Left forelimb (tissue), 1 donor: ENCODE results near the gene TMEM184B.
"Not testable (repeated sequence)": the region's sequence is repeated elsewhere in the genome, so short reads cannot be mapped to it uniquely, and the experiment has no call there.

Source experiments
- DNase-seq: peaks from one replicate; pipeline ENCODE4 v3.0.0-alpha.2; 2018; ENCODE audit warnings: low spot score

TMEM184B gene

DNA sequence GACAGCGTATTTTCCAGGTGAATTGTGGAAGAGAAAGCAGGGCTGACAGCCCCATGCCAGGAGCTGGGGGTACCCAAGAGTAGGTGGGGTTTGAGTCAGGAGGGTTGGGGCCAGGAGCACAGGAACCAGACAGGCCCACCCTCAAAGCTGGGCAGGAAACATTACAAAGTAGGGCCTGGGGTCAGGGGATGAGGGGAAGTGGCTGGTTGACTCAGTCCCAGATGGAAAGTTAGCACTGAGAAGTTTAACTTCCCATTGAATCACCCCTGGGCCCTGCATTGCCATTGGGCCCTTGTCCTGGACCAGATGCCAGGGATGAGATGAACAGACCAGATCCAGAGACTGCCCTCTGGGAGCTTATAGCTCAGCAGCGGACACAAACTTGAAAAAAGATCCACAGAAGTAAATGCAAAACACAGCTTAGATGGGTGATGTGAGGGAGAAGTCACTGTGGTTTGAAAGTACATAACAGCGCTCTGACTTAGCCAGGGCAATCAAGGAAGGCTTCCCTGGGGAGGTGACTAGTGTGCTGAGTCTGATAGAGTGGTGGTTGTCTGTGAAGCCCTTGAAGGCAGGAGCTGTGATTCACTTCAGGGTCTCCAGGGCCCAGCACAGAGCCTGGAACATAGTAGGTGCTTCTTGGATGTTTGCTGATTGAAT lies 68.8 kb downstream of the TMEM184B start:
- DNase-seq = no peak

DNA sequence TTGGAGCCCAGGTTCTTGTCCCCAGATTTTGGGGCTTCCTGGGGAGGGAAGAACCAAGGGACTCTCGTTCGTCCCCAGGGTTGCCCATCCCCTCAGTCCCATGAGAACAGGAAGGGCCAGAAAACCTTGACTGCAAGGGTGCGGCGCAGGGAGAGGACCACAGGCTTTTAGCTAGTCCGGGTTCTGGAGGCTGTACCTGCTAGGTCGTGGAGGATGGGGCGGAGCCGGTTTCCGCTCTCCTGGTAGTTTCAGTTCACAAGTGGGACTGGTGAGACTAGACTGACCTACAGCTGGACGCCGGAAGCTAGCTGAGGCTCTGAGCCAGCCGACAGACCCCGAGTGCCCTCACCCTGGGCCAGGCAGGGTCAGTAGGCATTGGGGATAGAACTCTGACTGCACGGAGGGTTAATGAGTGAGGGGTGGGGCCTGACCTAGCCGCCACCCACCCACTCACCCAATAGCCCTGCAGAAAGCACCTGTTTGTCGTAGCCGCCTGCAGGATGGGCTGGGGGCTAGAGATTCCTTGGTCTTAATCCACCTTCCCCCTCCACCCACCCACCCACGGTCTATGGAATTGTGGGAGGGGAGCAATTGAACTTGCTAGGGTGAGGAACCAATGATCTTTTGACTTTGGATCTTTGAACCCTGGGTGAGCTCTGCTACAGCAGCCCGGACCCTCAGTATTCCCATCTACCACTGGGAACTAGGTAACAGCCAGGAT lies 69.6 kb downstream of the TMEM184B start:
- DNase-seq = no peak

DNA sequence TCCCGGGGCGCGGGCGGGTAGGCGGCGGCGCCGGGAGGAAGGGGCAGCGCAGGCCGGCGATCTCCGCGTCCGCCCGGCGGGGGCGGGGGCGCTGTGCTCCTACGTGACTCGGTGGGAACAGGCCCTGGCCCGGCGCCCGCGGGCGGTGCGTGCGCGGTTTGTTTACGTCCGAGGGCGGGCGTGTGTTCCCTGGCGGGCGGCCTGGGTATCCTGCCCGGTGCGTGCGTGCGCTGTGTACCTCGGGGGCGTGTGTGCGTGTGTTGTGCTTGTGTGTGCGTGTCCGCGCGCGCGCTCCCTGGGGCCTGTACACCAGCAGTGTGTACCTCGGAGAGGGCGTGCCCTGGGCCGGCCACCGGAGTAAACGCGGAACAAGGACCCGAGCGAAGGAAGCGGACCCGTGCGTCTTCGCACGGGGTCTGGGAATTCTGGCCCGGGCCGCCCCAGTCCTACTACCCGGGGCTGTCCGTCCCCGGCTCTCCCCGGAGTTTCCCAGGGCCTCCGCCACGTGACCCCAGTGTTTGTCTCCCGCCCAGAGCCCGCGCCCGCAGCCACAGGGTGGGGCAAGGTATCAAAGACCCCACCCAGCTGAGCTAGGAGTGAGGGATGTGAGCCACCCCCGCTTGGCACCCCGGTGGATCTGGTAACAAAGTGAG lies 70.2 kb downstream of the TMEM184B start:
- peak; percentile 88 for DNase-seq

DNA sequence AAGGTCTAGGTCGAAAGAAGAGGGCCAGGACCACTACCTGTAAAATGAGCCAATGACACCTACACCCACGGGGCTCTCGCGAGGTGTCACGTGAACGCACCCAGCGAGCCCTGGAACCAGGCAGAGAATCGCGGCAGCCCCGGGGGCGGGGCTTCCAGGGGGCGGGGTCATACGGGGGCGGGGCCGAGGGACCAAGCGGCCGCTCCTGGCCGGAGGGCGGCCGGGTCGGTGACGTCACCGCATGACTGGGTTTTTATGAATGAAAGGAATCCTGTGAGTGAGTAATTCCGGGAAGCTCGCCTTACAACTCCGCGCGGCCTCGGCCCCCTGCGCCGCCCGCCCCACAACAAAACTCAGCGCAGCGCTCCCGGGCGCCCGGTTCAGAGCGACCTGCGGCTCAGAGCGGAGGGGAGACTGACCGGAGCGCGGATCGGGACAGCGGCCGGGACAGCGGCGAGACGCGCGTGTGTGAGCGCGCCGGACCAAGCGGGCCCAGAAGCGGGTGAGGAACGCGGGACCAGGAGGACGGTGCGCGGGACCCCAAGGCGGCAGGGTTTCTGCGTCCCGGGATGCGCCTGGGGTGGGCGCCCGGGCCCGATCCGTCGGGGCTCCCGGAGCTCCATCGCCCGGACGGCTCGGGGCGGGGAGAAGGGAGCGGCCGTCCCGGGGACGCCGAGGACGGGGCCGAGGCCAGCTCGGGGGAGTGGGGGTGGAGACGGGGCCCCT lies 70.9 kb downstream of the TMEM184B start, which contains the start of gene MAFF:
Gene MAFF, plus strand, starts transcription at position 284 of the 726 bp plus-strand sequence. CDS start 11,860 bp downstream, outside the sequence.
- DNase-seq = peak; percentile 95

DNA sequence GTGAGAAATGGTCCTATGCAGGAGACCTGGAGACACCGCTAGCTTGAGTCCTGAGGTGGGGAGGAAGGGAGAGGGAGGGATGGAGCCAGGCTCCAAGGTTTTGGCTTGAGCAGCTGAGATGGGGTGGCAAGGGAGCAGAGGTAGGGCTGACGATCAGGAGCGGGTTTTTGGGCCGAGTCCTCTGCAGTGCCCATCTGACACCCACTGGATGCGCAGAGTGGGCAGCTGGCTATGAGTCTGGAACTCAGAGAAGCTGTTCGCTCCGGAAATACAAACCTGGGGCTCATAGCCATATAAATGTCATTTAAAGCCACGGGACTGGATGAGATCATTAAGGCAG lies 71.5 kb downstream of the TMEM184B start:
- no peak for DNase-seq

GRCh38 chr22:38199826-38200559 lies 72.8 kb downstream of the TMEM184B start:
- DNase-seq = no peak

GRCh38 chr22:38196791-38197419 lies 75.9 kb downstream of the TMEM184B start:
- no peak for DNase-seq

- no peak for DNase-seq
These were observed 79.2 kb downstream of the TMEM184B start for GRCh38 chr22:38193580-38193979.

- no peak for DNase-seq
These were observed 80.3 kb downstream of the TMEM184B start for GRCh38 chr22:38192475-38192863.

DNA sequence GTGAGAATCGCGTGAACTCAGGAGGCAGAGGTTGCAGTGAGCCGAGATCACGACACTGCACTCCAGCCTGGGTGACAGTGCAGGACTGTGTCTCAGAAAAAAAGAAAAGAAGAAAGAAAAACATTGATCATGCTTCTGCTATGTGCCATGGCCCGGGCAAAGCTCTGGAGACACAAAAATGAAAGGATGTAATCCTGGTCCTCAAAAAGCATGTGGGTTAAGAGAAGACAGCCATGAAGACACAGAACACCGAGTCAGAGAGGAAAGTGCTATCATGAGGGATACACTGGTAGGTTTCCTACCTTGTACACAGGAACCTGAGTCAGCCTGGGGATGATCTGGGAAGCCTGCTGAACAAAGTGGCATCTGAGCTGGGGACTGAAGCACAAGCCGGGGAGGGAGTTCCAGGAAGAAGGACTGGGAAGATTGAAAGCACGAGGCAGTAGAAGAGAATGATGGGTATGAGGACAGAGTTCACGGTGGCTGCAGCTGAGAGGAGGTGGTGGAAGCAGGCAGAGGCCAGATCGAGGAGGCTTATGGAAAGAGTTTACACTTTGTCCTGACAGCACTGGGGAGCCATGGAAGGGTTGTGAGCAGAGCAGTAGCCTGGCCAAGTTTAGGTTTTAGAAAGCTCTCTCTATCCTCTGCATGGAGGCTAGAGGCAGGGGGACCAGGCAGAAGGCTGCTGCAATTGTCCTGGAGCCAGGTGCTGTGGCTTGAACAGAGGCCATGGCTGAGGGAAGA lies 80.9 kb downstream of the TMEM184B start:
- DNase-seq = no peak

DNA sequence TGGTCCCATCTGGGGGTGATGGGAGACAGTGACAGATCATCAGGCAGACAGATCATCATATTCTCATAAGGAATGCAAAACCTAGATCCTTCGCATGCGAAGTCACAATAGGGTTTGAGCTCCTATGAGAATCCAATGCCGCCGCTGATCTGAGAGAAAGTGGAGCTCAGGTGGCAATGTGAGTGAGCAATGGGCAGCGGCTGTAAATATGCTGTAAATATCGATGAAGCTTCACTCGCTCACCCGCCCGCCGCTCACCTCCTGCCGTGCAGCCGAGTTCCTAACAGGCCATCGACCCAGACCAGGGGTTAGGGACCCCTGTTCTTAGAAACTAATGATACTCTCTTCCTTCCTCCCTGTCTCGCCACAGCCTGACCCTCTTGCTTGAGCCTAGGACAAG lies 81.8 kb downstream of the TMEM184B start:
- DNase-seq = no peak

DNA sequence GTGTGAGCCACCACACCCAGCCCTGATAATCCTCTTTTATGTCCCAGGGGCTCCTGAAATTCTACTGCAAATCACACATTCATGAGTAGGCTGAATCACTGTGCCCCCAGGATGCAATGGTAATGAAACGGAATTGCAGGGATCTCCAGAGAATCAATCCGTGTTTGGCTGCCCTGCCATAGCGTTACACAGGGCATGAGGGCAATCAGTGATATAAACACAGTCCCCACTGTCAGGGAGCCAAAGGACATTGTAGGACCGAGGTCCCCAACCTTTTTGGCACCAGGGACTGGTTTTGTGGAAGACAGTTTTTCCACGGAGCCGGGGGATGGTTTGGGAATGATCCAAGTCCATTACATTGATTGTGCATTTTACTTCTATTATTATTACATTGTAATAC lies 82.2 kb downstream of the TMEM184B start:
- DNase-seq = no peak

- DNase-seq = no peak
These were observed 83.7 kb downstream of the TMEM184B start for GRCh38 chr22:38189104-38189503.

DNA sequence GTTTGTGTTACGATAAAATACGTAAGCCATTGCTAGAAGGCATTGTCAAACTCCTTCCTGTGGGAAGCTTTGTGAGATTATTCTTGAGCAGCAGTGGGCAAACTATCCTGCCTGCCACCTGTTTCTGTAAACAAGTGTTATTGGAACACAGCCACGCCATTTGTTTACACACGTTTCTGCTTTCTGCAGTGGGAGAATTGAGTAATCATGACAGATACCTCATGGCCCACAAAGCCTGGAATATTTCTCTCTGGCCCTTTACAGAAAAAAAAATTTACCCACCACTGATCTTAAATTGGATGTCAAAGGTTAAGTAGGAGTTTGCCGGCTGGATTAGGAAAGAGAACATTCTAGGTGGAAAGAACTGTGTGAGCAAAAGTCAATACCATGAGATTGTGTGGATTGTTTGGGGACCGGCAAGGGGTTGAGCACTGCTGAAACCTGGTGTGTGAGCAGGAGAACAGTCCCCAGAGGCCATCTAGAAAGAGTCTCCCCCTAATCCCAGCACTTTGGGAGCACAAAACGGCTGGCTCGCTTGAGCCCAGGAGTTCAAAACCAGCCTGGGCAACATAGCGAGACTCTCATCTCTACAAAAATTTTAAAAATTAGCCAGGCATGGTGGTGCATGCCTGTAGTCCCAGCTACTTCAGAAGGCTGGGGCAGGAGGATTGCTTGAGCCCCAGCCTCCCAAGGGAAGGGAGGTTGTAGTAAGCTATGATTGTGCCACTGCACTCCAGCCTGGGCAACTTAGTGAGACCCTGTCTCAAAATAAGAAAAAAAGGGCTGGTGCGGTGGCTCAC lies 85.2 kb downstream of the TMEM184B start:
- no peak for DNase-seq

DNA sequence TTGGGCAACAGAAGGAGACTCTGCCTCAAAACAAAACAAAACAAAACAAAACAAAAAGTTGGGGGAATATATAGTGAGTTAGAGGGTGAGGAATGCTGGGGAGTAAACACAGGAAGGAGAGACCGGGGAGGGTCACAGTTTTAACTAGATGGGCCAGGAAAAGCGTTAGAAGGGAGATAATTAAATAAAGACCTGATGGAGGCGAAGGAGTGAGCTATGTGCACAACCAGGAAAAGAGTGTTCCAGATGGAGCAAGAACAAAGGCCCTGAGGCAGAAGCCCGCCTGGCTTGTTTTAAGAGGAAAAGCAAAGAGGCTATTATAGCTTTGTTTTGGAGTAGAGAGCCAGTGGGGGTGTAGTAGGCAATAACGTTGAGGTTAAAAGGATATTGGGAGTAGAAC lies 86.4 kb downstream of the TMEM184B start:
- no peak for DNase-seq

- no peak for DNase-seq
These were observed 88.0 kb downstream of the TMEM184B start for GRCh38 chr22:38184788-38185187.

- peak; percentile 99 for DNase-seq
These were observed 91.2 kb downstream of the TMEM184B start, which contains the start of gene PLA2G6 for GRCh38 chr22:38181453-38182200. Gene PLA2G6, minus strand, starts transcription at chr22:38181830. Its CDS starts 12,404 bp downstream, at chr22:38169426.

DNA sequence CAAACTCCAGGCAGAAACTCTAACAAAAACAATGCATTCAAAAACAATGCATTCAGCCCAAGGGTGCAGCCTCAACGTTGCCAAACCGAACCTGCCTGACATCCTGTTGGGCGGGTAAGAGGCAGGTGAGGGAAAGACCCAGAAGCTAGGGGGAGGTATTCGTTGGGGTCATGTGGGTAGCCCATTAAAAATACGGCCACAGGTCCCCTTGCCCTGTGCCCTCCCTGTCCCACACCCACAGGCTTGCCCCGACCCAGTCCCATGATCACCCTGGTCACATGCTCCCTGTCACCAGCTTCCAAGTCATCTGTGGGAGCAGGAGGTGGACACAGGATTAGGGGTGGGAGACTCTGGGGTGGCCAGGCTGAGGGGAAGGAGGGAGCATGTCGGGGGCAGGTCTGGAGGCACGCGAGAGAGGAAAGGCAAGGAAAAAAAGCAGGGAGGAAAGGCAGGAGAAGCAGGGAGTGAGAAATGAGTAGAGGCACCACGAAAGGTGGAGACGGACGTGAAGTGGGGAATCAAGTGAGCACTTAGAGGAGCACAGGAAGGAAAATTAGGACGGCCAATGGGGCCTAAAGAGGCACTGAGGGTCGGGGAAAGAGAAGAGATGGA lies 91.9 kb downstream of the TMEM184B start:
- no peak for DNase-seq

DNA sequence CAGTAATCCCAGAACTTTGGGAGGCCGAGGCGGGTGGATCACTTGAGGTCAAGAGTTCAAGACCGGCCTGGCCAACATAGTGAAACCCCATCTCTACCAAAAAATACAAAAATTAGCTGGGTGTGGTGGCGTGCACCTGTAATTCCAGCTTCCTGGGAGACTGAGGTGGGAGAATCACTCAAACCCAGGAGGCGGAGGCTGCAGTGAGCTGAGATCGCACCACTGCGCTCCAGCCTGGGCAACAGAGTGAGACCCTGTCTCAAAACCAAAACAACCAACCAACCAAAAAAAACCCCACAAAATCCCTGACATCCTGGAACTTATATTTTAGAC lies 94.2 kb downstream of the TMEM184B start:
- DNase-seq = not testable (repeated sequence)
